MM.1S (cell line): ENCODE measurements around the gene GFOD1.

Experiments
- CTCF ChIP-seq: fragments of 300-600 bp; sonication (generic); IDR thresholded peaks from 2 replicates; pipeline ENCODE4 v1.5.1; 2016; ENCODE audit warnings: antibody characterized with exemption, low read length, mixed read lengths
- EZH2 ChIP-seq: fragments of 300-600 bp; sonication (generic); optimal IDR thresholded peaks from 2 replicates; pipeline ENCODE3; 2017; ENCODE audit warnings: low read depth, mild to moderate bottlenecking, antibody characterized with exemption, low read length, mixed read lengths

GRCh38 chr6:13474360-13474759 lies 13.0 kb downstream of the GFOD1 start:
- no peak for TF ChIP-seq CTCF
- no peak for TF ChIP-seq EZH2
